Stimulated activated CD4-positive, alpha-beta T cell treated with anti-CD3 and anti-CD28 coated beads, TNF-alpha, amount 100 ng/mL, for 4 hours (primary cell): ENCODE measurements around the gene GLTP.
A peak's percentile ranks its signal among the peaks of the same experiment; 100 is the strongest.
"Not testable (repeated sequence)": the region's sequence is repeated elsewhere in the genome, so short reads cannot be mapped to it uniquely, and the experiment has no call there.

Source experiments
- DNase-seq, 3 experiments: peaks; one replicate each; pipeline ENCODE4 v3.0.0-alpha.2; 2020; ENCODE audit warnings: low read depth in 3 of 3

Gene GLTP

DNA sequence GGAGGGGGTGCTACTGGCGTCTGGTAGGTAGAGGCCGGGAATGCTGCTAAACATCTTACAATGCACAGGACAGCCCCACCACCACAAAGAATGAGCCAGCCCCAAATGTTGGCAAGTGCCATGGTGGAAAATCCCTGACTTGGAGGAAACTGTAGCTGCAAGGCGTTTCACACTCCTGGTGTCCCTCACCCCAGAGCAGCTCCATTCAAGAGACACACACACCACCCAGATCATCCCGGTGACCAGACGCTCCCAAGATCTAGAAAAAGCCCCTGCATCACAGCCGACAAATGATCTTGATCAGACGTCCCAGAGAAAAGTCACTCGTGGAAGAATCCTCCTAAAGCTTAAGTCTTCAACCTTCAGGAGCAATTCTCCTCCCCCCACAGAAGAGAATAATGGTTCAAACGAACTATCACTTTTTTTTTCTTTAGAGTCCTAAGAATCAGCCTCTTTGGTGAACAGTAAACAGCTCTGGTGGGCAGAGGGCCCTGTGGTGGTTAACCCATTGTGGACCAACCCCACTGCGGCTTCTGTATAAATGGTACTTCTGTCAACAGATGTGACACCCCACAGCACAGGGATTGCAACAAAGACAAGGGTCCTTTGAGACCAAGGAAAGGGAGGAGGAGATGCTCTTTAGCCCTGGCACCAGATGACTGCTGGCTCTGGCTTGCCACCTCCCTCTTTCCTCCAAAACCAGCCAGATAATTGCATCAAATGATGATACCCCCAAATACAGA lies 2.7 kb downstream of the GLTP start:
- no peak for DNase-seq

- no peak for DNase-seq
Observed at GRCh38 chr12:109876406-109876805, 3.9 kb downstream of the GLTP start.

- DNase-seq = no peak
Observed at GRCh38 chr12:109875572-109876131, 4.7 kb downstream of the GLTP start.

DNA sequence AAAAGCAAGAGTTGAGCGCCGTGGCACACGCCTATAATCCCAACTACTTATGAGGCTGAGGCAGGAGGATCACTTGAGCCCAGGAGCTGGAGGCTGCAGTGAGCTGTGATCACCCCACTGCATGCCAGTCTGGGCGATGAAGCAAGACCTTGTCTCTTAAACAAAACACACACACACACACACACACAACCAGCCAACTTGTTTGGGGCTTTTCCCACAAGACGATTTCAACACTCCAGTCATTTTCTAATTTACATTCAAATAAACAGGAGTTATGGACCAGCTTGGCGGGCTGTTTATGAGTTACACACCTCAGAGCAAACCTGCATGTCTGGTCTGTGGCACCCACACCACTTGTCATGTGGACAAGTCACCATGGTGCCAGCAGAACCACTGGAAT lies 6.7 kb downstream of the GLTP start:
- DNase-seq = no peak

DNA sequence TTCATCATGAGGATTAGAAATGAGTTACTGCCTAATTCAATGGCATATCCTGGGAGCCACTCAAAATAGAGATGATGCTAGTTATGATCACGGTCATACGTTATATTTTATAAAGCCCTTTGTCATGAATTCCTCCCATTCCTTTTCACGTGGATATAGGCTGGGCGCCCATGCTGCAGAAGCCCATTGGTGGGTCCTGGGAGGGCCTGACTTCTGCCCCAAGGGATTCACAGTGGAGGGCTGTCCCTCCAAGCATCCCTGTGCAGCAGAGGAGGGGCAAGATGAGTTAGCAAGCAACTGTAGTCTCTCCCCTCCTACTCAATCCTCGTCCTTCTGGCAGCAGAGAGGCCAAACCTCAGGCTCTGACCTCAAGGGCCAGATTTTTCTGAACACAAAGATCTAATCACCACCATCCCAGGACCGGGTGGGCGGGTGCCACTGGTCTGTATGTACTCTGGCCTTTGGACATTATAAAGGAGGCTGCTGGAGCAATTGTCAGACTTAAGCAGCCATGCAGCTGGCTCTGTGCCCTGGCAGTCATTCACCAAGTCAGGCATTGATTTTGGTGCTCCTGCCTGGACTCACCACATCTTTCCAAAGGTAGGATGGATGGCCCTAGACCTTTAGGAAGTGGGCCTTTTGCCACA lies 8.6 kb downstream of the GLTP start:
- DNase-seq = no peak

DNA sequence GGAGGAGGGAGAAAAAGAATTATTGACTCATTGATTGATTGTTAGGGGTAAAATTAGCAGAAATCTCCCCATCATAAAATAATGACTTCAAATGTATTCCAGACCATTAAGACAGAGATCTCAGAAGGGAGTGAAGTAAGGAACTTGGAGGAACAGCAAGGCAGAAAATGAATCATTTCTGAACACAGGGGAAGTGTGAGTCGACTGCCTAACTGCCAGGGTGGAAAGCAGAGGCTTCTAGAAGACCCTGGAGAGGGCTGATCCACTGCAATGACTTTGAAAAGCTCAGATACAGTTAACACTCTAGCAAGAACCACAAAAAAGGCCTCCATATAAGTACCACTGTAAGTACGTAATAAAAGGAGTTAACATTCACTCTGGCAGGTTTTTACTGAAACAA lies 9.7 kb downstream of the GLTP start:
- DNase-seq = no peak

- no peak for DNase-seq
Observed at GRCh38 chr12:109868182-109869051, 11.9 kb downstream of the GLTP start.

- DNase-seq = no peak
Observed at GRCh38 chr12:109864916-109865315, 15.4 kb downstream of the GLTP start.

- no peak for DNase-seq
Observed at GRCh38 chr12:109863847-109864712, 16.3 kb downstream of the GLTP start.

GRCh38 chr12:109862491-109862890 lies 17.9 kb downstream of the GLTP start:
- not testable (repeated sequence) for DNase-seq

DNA sequence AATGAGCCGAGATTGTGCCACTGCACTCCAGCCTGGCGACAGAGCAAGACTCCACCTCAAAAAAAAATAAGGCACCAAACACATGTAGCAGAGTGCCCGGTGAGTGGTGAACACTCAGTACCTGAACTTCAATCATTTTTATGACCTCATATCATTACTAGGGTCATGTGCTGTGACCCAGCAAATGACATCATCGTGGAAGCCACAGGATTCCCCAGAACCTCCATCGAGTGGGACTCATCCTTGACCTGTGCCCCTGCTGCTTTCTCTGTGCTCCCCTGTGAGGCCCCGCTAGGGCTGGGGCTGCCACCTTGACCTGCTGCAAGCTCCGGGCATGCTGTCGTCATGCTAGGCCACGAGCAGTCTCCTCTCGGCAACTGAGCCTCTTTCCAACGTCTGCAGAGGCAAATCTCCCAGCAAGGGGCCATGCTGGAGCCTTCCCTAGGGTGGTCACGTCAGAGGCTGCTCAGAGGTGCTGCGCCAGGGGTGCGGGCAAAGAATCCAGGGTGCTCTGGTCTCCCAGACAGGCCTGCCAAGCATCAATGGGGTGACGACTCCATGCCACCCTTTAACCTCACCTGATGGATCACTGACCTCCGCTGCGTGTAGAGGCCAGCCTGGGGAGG lies 18.5 kb downstream of the GLTP start:
- DNase-seq = no peak

DNA sequence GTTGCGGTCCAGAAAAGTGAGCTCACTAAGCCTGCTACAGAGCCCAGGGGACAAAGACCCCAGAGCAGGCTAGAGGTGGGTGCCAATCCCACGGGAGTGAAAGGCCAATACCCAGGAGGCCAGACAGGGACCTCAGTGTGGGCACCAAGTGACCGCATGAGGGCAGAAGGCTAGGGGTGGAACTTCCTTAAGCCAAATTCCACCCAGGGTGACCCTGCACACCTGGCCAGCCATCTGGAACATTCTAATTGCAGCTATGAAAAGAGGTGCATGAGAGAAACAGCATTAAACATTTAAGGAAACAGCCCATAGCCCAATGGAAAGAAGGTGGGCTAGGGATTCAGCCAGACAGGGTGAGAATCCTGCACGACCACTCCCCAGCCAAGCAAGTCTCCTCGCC lies 19.4 kb downstream of the GLTP start:
- DNase-seq = no peak

DNA sequence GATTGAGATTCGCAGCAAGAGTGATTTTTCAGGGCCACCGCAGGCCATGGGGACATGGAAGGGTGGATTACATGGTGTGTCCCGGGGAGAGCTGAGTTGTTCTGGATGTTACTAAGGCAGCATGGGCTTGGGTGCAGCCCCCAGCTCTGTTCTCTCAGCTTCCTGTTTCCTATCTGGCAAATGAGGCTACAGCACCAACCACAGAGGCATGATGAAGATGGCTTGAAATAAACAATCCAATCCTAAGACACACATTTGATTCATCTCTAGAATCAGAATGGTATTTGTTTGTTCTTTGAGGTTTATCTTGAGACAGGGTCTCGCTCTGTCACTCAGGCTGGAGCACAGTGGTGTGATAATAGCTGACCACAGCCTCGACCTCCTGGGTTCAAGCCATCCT lies 21.6 kb downstream of the GLTP start:
- no peak for DNase-seq

DNA sequence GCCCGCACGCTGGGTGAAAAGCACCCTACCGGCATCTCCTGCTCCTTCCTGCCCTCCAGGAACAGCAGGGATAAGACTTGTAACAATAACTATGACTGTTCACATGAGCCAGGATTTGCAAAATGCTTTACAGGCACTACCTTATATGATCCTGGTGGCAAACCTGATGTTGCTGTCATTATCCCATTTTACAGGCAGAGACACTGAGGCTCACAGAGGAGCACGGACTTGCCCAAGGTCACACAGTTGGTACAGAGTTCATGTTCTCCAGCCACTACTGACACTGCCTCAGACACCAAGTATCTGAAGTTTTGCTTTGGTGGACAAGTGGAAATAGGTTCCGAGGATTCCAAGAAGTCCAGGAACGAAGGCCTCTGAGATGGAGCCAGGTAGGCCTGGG lies 22.6 kb downstream of the GLTP start:
- DNase-seq = no peak

- DNase-seq = no peak
Observed at GRCh38 chr12:109855377-109855776, 25.0 kb downstream of the GLTP start.

DNA sequence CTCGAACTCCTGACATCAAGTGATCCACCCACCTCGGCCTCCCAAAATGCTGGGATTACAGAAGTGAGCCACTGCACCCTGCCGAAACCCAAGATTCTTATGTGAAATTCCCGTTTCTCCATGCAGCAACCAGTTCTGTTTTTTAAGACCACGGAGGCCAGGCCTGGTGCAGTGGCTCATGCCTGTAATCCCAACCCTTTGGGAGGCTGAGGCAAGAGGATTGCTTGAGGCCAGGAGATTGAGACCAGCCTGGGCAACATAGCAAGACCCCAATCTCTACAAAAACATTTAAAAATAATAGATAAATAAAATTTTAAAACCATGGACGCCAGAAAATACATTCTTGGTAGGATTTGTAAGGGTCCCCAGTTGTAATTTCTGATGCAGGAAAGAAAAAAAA lies 29.8 kb downstream of the GLTP start:
- not testable (repeated sequence) for DNase-seq

GRCh38 chr12:109847142-109847735 lies 33.1 kb downstream of the GLTP start:
- no peak for DNase-seq

- no peak for DNase-seq
Observed at GRCh38 chr12:109845824-109846205, 34.5 kb downstream of the GLTP start.

DNA sequence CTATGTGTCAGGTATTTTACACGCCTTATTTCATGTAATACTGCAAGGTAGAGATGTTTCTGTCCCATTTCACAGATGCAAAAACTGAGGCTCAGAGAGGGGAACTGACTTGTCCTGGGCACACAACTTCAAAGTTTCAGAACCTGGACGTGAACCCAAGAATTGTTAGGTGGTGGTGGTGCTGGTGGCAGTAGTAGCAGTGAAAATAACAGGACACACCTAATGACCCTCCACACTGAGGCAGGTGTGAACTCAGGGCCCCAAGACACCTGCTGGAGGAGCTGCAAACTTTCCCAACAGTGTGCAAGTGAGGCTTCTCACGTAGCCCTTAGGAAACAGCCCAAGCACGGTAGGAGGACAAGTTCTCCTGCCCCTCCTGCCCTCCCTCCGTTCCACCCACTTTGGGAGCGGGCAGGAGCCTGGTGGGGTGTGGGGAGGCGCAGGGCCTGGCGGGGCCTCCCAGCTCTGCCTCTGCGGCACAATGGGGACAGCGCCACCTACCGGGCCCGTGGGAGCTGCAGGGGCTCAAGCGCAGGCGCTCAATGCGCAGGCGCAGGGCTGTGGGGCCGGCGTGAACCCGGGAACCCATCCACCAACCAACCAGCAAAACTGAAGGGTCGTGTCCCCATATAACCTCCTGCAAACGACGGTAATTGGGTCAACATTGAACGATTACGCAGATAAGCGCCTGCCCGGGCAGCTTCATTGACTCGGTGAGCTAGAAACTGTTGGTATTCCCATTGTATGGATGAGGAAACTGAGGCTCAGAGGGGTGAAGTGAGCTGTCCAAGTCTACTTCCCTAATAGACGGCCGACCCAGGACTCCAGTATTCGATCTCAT lies 35.1 kb downstream of the GLTP start:
- peak; percentile 72 to 85 (median 78) for DNase-seq

- DNase-seq = no peak
Observed at GRCh38 chr12:109844091-109844490, 36.2 kb downstream of the GLTP start.
